ENCODE measurements around the gene HIF1A. TPM values are rescaled to one million over a fixed set of nuclear protein-coding genes. Genes with fewer than 3 reads are reported as not detected.

Gene HIF1A
- total RNA-seq, 1 donor from 2014 or later: 197 TPM

GRCh38 chr14:61797309-61797708 is 102.0 kb downstream of the HIF1A start:
- DNase-seq (ENCODE audit: low spot score): no peak

Other genes starting within 250 kb of the HIF1A start
- 20.7 TPM for gene SNAPC1, start 66.9 kb downstream of the HIF1A start, total RNA-seq (ENCODE audit: insufficient read depth, low replicate concordance)
- gene SYT16, start 117.2 kb downstream of the HIF1A start, total RNA-seq (ENCODE audit: insufficient read depth, low replicate concordance): 3.4 TPM